Fibroblast of gingiva (primary cell): ENCODE measurements around the gene MAPK6.
A peak's percentile ranks its signal among the peaks of the same experiment; 100 is the strongest.
"Not testable (repeated sequence)": the region's sequence is repeated elsewhere in the genome, so short reads cannot be mapped to it uniquely, and the experiment has no call there.

Source experiments
- DNase-seq: peaks from one replicate; pipeline ENCODE4 v3.0.0-alpha.2; 2011; ENCODE audit warnings: low read depth

The MAPK6 gene

GRCh38 chr15:52080031-52080430 lies 61.0 kb downstream of the MAPK6 start:
- DNase-seq: no peak

DNA sequence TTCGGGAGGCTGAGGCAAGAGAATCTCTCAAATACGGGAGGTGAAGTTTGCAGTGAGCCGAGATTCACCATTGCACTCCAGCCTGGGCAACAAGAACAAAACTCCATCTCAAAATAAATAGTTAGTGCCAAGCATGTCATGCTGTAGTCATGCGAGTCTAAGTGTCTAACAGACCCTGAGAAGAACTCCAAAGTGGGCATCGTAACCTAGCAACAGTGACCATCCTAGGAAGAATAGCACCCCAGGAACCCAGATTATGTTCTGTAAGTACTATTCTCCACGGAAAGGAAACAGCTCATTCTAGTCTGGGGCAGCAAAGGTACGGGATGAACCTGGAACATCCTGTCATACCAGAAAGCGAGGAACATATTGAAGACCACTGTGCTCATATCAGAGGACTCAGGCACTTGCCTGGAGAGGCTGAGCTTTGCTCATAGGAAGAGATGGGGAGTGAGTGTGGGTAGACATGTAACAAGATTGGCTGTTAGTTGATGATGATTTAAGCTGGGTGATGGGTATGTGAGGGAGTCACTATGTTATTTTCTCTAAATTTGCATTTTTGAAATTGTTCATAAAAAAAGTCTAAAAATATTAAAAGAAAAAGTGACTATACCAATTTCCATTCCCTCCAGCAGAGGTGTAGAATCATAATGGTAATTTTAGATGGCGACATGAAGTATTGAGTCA lies 61.8 kb downstream of the MAPK6 start:
- no peak for DNase-seq

DNA sequence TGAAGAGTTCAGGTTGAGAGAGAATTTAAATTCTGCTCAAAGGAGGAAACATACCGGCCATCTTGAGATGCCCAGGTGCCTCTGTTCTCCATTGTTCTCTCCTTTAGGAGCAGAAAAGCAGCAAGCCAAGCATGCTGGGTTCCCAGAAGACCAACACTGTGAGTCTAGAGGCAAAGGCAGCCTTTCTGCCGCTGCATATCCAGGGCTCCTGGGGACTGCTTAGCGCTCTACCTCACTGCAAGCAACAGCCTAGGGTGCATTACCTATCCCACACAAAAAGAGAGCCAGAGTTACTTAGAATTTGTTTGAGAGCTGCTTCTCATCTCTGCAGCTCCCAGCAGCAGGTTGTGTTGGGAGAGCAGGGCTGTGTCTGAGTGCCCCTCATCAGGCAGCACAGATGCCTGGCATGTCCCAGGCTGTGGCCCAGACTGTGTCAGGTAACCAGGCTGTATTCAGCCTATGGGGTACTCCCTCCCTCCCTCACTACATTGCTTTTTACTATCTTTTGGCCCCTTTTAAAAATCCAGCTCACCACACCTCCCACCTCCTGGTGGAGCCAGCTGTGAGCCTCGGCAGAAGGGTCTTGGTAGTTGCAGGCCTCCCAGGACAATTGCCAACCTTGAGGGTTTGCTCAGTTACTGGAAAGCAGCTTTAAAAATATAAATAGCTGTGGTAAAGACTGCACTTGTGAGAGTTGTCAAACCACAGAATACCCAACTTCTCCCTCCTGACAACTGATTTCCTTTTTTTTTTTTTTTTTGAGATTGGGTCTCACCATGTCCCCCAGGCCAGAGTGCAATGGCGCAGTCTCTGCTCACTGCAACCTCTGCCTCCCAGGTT lies 63.4 kb downstream of the MAPK6 start:
- DNase-seq: no peak

DNA sequence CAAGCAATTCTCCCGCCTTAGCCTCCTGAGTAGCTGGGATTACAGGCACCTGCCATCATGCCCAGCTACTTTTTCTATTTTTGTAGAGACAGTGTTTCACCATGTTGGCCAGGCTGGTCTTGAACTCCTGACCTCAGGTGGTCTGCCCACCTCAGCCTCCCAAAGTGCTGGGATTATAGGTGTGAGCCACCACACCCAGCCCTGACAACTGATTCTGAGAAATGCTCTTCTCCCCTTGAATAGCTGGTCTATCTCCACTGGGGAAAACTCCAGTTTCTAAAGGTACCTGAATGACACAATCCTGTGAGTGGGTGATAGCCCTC lies 64.0 kb downstream of the MAPK6 start:
- not testable (repeated sequence) for DNase-seq

DNA sequence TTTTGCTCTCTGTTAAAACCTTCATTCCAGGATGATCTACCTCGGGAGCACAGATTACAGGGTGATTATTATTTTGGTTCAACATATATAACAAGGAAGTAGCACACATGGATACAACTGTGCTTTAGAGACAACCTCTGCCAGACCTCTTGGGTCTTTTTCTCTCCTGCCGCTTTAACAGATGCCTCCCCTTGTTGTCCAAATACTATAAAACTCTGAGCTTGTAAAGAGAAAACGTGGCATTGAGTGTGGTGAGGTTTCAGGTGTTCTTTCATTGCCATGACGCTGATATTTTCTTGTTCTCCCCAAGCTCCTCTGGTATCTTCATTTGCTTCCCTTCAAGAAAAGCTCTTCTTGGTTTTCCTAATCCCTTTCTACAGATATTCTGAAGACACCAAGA lies 64.6 kb downstream of the MAPK6 start:
- DNase-seq: no peak

DNA sequence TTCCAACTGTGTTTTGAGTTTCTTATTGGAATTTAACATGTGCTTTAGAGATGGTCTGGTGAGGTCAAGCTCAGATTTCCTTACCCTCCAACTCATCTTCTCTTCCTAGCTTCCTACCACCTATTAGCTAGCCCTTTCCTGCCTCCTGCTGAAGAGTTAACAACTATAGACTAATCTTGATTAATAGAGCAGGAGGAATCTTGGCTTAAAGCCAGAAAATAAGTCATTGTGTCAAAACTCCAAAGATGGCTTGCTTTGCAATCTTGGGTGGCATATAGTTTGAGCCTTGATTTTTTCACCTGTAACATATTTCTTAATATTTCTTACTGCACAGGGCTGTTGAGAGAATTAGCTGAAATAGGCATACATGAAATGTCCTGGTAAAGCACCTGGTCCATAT lies 66.3 kb downstream of the MAPK6 start:
- DNase-seq: no peak

GRCh38 chr15:52086011-52086786 lies 67.2 kb downstream of the MAPK6 start:
- DNase-seq: no peak

- DNase-seq: no peak
Measured at GRCh38 chr15:52090193-52090592, 71.2 kb downstream of the MAPK6 start.

DNA sequence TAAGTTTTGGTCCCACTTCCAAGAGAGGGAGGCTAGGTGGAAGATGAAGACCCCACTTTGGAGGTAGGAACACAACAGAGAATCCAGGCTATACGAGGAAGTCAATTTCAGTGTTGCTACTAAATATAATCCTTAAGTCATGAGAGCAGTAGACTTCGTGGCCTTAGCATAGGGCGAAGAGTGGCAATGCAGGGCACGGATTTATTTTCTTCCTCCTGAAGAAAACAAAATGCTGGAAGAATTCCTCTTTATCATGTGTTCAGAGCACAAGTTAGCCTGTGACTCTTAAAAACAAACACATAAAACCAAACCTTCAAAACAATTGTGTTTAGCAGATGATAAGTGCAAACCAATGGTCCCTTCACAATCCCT lies 74.1 kb downstream of the MAPK6 start:
- DNase-seq: no peak

DNA sequence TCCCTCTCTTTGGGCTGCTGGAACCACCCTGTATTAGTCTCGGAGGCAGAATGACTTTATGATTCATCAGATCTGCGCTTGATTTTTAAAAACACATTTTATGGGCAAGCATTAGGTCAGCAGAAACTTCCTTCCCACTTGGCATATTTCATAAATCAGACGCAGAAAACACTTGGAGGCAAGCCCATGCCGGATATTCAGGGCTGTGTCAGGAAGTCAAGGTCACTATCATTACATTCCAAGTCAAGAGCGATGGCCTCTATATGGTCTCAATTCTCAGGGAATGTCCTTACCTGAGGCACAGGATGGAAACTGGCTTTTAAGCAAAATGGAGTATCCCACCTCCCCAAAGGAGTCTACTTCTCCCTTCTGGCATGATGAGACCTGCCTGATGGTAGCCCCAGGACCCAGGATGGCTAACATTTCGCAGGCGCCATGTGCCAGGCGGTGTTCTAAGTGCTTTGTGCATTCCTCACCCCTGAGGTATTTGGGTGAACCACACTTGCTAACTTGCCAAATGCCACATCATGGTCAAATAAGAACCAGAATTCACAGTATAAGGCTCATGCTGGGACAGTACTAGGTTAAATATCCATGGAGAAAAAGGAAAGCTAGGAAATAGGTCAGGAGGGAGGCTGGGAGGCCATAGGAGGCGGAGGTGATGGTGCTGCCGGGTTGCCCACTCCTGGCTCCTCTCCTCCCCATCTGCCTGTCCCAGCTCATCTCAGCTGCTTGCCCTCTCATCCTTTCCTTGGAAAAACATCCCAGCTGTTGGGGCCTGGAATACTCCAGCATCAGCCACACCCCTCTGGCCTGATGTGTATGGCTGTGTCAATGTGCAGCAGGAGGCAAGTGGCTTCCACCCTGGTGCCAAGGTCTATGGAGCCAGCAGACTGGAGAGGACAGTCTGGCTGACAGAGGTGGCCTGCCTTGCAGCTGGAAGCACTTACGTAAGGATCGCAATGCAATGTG lies 74.8 kb downstream of the MAPK6 start:
- peak; percentile 97 for DNase-seq

DNA sequence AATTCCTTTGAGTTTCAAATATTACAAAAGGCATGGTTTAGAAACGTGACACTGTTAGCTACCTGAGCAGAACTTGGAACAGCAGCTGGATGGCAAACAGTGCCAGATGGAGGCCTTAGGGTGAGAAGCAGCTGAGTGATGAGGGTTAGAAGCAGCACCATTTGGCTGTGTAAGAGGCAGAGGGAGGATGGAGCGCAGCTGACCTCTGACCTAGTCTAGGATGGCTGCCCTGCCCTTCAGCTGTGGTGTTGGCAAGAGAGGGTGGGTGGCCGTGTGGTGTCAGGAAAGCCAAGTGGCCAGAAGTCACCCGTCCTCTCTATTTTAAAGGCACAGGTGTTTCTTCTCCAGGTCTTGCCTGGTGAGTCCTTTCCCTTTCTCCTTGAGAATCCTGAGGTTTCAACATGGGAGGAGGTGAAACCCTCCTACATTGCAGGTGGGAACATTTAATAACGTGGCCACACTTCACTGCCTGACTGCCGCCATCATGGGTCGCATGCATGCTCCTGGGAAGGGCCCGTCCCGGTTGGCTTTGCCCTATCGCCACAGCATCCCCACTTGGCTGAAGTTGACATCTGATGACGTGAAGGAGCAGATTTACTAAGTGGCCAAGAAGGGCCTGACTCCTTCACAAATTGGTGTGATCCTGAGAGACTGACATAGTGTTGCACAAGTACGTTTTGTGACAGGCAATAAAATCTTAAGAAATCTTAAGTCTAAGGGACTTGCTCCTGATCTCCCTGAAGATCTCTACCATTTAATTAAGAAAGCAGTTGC lies 76.0 kb downstream of the MAPK6 start:
- no peak for DNase-seq

DNA sequence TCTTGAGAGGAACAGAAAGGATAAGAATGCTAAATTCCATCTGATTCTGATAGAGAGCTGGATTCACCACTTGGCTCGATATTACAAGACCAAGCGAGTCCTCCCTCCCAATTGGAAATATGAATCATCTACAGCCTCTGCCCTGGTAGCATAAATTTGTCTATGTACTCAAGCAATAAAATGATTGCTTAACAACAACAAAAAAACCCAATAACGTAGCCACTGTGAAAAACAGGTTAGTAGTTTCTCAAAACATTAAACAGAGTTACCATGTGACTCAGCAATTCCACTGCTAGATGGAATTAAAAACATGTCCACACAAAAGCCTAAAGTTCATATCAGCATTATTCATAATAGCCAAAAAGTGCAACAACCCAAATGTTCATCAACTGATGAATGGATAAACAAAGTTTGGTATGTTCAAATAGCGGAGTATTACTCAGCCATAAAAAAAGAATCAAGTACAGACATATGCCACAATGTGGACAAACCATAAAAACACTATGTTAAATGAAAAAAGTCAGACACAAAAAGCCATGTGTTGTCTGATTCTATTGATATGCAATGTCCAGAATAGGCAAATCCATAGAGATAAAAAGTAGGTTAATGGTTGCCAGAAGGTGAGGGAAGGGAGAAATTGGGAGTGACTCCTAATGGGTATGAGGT lies 76.7 kb downstream of the MAPK6 start:
- peak; percentile 98 for DNase-seq

DNA sequence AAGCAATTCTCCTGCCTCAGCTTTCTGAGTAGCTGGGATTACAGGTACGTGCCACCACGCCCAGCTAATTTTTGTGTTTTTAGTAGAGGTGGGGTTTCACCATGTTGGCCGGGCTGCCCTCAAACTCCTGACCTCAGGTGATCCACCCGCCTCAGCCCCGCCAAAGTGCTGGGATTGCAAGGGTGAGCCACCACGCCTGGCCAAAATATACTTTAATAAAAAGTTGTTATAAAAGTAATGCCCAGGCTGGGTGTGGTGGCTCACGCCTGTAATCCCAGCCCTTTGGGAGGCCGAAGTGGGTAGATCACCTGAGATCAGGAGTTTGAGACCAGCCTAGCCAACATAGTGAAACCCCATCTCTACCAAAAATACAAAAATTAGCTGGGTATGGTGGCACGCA lies 77.5 kb downstream of the MAPK6 start:
- DNase-seq: not testable (repeated sequence)

- no peak for DNase-seq
Measured at GRCh38 chr15:52097180-52097579, 78.2 kb downstream of the MAPK6 start.

DNA sequence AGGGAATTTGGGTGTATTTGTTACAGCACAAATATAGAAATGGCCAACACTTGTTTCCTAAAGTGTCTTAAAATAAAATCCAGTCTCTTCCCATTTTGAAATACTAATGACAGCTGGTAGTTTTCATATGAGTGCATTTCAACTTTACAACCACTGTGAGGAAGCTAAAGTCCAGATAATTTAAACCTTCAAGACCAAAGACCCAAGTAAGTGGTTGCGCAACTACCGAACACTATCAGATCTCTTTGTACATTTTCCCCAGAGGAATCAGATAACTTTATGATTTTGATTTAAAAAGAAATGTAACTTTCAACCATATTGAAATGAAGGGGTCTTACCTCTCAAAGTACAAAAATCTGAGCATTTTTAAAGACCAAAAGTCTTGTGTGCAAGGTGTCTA lies 79.3 kb downstream of the MAPK6 start:
- no peak for DNase-seq

DNA sequence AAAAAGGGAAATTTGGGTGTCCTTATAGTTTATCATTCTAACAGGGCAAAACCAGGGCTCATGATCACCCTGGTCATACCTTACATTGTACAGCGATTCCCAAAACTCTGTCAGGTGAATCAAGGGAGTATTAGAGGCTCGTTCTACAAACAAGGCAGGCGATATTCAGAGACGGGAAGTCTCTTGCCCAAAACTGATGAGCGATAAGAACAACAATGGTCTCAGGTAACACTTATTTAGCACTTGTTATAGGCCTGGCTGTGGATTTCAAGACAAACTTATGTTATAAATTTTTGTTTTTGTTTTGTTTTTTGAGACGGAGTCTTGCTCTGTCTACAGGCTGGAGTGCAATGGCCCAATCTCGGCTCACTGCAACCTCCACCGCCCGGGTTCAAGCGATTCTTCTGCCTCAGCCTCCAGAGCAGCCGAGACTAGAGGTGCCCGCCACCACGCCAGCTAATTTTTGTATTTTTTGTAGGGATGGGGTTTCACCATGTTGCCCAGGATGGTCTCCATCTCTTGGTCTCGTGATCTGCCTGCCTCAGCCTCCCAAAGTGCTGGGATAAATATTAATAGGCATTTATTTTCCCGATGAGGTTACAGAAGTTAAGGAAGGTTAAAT lies 80.7 kb downstream of the MAPK6 start:
- DNase-seq: no peak

DNA sequence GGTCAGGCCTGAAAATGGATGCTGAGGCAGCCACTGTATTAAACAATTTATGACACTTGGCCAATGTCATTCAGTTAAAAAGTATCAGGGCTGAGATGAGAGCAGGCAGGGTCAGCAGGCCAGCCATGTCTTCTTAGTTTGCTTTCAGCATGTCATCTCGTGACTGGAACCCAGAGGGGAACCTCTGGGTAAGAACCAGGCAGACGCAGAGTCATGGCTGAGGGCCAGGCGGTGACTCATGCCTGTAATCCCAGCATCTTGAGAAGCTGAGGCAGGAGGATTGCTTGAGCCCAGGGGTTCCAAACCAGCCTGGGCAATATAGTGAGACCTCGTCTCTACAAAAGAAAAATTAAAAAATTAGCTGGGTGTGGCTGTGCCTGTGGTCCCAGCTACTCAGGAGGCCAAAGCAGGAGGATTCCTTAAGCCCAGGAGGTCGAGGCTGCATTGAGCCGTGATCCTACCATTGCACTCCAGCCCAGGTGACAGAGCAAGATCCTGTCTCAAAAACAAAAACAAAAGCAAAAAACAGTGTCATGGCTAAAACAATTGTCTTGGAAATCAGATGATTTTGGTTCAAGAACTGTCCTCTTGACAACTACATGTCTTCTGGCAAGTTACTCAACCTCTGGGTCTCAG lies 81.9 kb downstream of the MAPK6 start:
- peak; percentile 87 for DNase-seq

DNA sequence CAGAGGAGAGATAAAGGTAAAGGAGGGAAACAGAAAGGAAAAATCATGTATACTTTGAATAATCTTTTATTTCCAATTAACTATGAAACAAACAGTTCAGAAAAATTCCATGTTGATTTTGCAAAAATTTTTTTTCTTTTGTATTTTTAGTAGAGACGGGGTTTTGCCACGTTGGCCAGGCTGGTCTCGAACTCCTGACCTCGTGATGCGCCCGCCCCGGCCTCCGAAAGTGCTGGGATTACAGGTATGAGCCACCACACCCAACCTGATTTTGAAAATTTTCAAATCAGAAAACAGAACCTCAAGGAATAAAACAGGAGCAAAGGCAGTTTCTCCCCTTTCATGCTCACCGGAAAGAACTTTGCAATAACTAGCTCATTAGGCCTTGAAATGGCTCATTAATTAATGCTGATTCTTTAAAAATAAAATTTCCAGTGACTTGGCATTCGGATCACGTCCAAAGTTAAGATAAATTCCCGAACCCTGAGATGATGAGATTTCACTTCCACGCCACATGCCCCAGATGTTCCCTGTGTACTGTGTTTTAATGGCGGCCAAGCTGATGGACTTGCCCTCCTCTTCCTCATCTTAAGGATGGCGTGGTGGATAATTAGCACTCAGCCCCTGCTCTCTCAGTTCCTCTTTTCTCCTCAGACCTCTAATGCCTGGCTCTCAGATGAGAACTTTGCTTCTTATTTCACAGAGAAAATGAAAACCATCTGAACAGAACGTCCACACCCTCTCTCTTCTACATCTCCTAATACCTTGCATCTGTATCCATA lies 82.7 kb downstream of the MAPK6 start:
- no peak for DNase-seq

- peak; percentile 96 for DNase-seq
Measured at GRCh38 chr15:52102463-52102862, 83.4 kb downstream of the MAPK6 start.
